Vagina (tissue), 2 donors: ENCODE data around the gene VPS36.

ENCODE experiments used
- CTCF ChIP-seq, 3 experiments: fragments of 450-650 bp in 2 of 3; fragments of 200-600 bp in 1 of 3; sonication (generic) in 1 of 3; IDR thresholded peaks; one replicate each; pipeline ENCODE4 v1.5.1; 2017 to 2019; ENCODE audit warnings: antibody characterized with exemption in 3 of 3, mild to moderate bottlenecking in 2 of 3, moderate library complexity in 2 of 3
- POLR2A ChIP-seq, 2 donors: fragments of 450-650 bp; IDR thresholded peaks; one replicate each; pipeline ENCODE4 v1.6.1; 2017; ENCODE audit warnings: antibody characterized with exemption in 2 of 2, mild to moderate bottlenecking in 2 of 2, moderate library complexity in 2 of 2
- POLR2AphosphoS5 ChIP-seq, 2 donors: sonication (generic); formaldehyde crosslinking; IDR thresholded peaks; one replicate each; pipeline ENCODE4 v1.9.0; 2017; ENCODE audit warnings: antibody characterized with exemption in 2 of 2, mild to moderate bottlenecking in 2 of 2, low read depth in 1 of 2; ENCODE audit not compliant: insufficient read depth in 1 of 2

GRCh38 chr13:52459668-52460067, 9.2 kb upstream of the VPS36 start:
- no peak for TF ChIP-seq CTCF (IDR thresholded peaks at IDR 0.05)
- no peak for TF ChIP-seq POLR2A (IDR thresholded peaks at IDR 0.05)
- TF ChIP-seq POLR2AphosphoS5 (IDR thresholded peaks at IDR 0.05; ENCODE audit: insufficient read depth in 1 of 2, low read depth in 1 of 2), result no peak
